ENCODE results near the gene STK32C. TPM values are rescaled to one million over a fixed set of nuclear protein-coding genes. Genes with fewer than 3 reads are reported as not detected.

Gene STK32C
- total and polyA plus RNA-seq, 10 of the 15 experiments (the other 5 are each of a cell fraction or from before 2014, with no cell fraction given): 1.5 to 18.1 (median 6.4) TPM

- FAIRE-seq: no peak
- no TSS peak for BruUV-seq (replicated peaks)
Measured at GRCh38 chr10:132204781-132205473, 102.8 kb downstream of the STK32C start.

More at GRCh38 chr10:132204781-132205473, 102.8 kb downstream of the STK32C start:
- H3K4me3 ChIP-seq: no peak overlapping the region
- no peak for DNase-seq (ENCODE audit: low read depth, low spot score)
- ChIA-PET CTCF (no interaction called here), SMC1A (ENCODE audit: uncharacterized antibody, unreplicated experiment) (no interaction called here), POLR2A (no interaction called here), RAD21 (ENCODE audit: unreplicated experiment) (no interaction called here)
- H3K27ac ChIP-seq (ENCODE audit: control insufficient read depth, insufficient read depth): no peak overlapping the region
- intact Hi-C loops (cut with micrococcal nuclease; ENCODE audit: unreplicated experiment) (no loop called here), in situ Hi-C loops (cut with MboI) (no loop called here)
- H2AFZ ChIP-seq (ENCODE audit: control insufficient read depth, low read depth, low read length): no peak overlapping the region
- H4K20me1 ChIP-seq (ENCODE audit: control insufficient read depth, insufficient read depth): no peaks in the 10 kb centered on the region
- H3K79me2 ChIP-seq (ENCODE audit: control insufficient read depth, insufficient read depth, low read length): no peaks in the 10 kb centered on the region
- H3K27me3 ChIP-seq (replicated peaks in 1 of 2; ENCODE audit: control insufficient read depth in 2 of 2, insufficient read depth in 2 of 2, low read length in 1 of 2): no peaks in the 10 kb centered on the region
- H3K9me3 ChIP-seq (replicated peaks; ENCODE audit: control insufficient read depth, insufficient read depth, low read length): no peaks in the 10 kb centered on the region
- no peaks in the 10 kb centered on the region for H3K36me3 ChIP-seq (ENCODE audit: control insufficient read depth in 2 of 2, insufficient read depth in 2 of 2, low read length in 1 of 2)
- 39% methylated on average over 28 of the region's 28 CpGs for WGBS (ENCODE audit: insufficient coverage, insufficient replicate concordance, low lambda C conversion rate, missing lambda C conversion rate)
- H3K4me2 ChIP-seq (ENCODE audit: control insufficient read depth, insufficient read depth): no peak overlapping the region
- no peak overlapping the region for H3K9ac ChIP-seq (ENCODE audit: control insufficient read depth, insufficient read depth, low read length)
- TF ChIP-seq HSF1 (IDR thresholded peaks at IDR 0.05; ENCODE audit: low read depth, low read length): no peak
- no peak for TF ChIP-seq FOS (IDR thresholded peaks at IDR 0.05; ENCODE audit: borderline replicate concordance, extremely low read depth, insufficient read length)
- no peak for TF ChIP-seq TARDBP (IDR thresholded peaks at IDR 0.05; ENCODE audit: borderline replicate concordance)
- no peak for TF ChIP-seq TCF3 (IDR thresholded peaks at IDR 0.05; ENCODE audit: borderline replicate concordance, insufficient read depth, low read depth, low read length)
- no peak for TF ChIP-seq NFYA (IDR thresholded peaks at IDR 0.05; ENCODE audit: borderline replicate concordance, low read depth, low read length)
- TF ChIP-seq CHD2 (IDR thresholded peaks at IDR 0.05; ENCODE audit: borderline replicate concordance, low read depth, low read length): no peak
- TF ChIP-seq ZNF24 (IDR thresholded peaks at IDR 0.05): no peak
- TF ChIP-seq RELA (IDR thresholded peaks at IDR 0.05; ENCODE audit: borderline replicate concordance, partially characterized antibody): no peak
- TF ChIP-seq FOXM1 (IDR thresholded peaks at IDR 0.05; ENCODE audit: low read depth, low read length): no peak
- TF ChIP-seq CREM (IDR thresholded peaks at IDR 0.05; ENCODE audit: low read depth): no peak
- TF ChIP-seq DPF2 (IDR thresholded peaks at IDR 0.05): no peak
- TF ChIP-seq NR2C2 (IDR thresholded peaks at IDR 0.05; ENCODE audit: borderline replicate concordance, control insufficient read depth, insufficient read length, low read depth): no peak
- TF ChIP-seq ZBTB33 (IDR thresholded peaks at IDR 0.05): no peak
- no peak for TF ChIP-seq ATF3 (IDR thresholded peaks at IDR 0.05; ENCODE audit: borderline replicate concordance, extremely low read depth, low read depth, low read length)
- TF ChIP-seq BCL3 (IDR thresholded peaks at IDR 0.05; ENCODE audit: borderline replicate concordance, insufficient read depth, low read depth, low read length, poor library complexity, severe bottlenecking): no peak
- no peak for TF ChIP-seq PAX8 (IDR thresholded peaks at IDR 0.05)
- no peaks in the 10 kb centered on the region for H3K4me1 ChIP-seq (ENCODE audit: control insufficient read depth, insufficient read depth, low read length)
- ATAC-seq: no peak

Measured in GM12878 (cell line).